Stomach (tissue), 9 donors: ENCODE measurements around the gene CYGB. TPM values are rescaled to one million over a fixed set of nuclear protein-coding genes. Genes with fewer than 3 reads are reported as not detected.

ENCODE experiments used
- DNase-seq, 2 donors: peaks; one replicate each; pipeline versions ENCODE4 v3.0.0 to v3.0.0-alpha.2; 2013 to 2019
- H3K27ac ChIP-seq, 5 donors: fragments of 200-600 bp in 4 of 5; sonication (generic) in 4 of 5; one replicate each; pipeline ENCODE4 v1.5.1; 2013 to 2019; ENCODE audit warnings: mild to moderate bottlenecking in 1 of 5, moderate library complexity in 1 of 5
- H3K27me3 ChIP-seq, 3 donors: fragments of 200-600 bp; sonication (generic); one replicate each; pipeline ENCODE4 v1.5.1; 2017 to 2019; ENCODE audit warnings: mixed run types in 1 of 3
- H3K36me3 ChIP-seq, 4 donors: fragments of 200-600 bp; sonication (generic); 1 replicate in 3 of 4; 2 replicates in 1 of 4; pipeline ENCODE4 v1.5.1; 2016 to 2019
- H3K4me1 ChIP-seq, 4 donors: fragments of 200-600 bp; sonication (generic); one replicate each; pipeline ENCODE4 v1.5.1; 2016 to 2019
- H3K4me3 ChIP-seq, 4 donors: fragments of 200-600 bp; sonication (generic) in 3 of 4; one replicate each; pipeline ENCODE4 v1.5.1; 2016 to 2019; ENCODE audit warnings: mild to moderate bottlenecking in 1 of 4
- H3K9me3 ChIP-seq, 4 donors: fragments of 200-600 bp; sonication (generic); one replicate each; pipeline ENCODE4 v1.5.1; 2016 to 2019
- EP300 ChIP-seq: sonication (generic); formaldehyde crosslinking; IDR thresholded peaks from one replicate; pipeline ENCODE4 v1.6.1; 2017; ENCODE audit warnings: antibody characterized with exemption
- POLR2A ChIP-seq, 4 donors: fragments of 450-650 bp; IDR thresholded peaks; one replicate each; pipeline ENCODE4 v1.6.1; 2016; ENCODE audit warnings: antibody characterized with exemption in 4 of 4, control low read depth in 2 of 4, mild to moderate bottlenecking in 1 of 4, moderate library complexity in 1 of 4
- POLR2AphosphoS5 ChIP-seq, 3 donors: sonication (generic); formaldehyde crosslinking; IDR thresholded peaks; one replicate each; pipeline ENCODE4 v1.6.1; 2016; ENCODE audit warnings: antibody characterized with exemption in 3 of 3
- WGBS, 5 donors: extraction: QIAGEN DNeasy Blood & Tissue Kit in 3 of 5; methylation state at CpG; one replicate each; pipeline versions ENCODE4 v1.1.5 to v1.1.7; 2013 to 2018; 5-methylcytosine and 5-hydroxymethylcytosine counted together
- intact Hi-C: fragments of 100-400 bp; cut with DNase I; formaldehyde crosslinking; loops from one replicate; pipeline ENCODE4 v1.15.1; 2023; ENCODE audit warnings: low total_unique reads
- polyA plus RNA-seq, 3 donors: library from polyadenylated mRNA; stranded (reverse); fragments of 200-250 nt; gene quantifications; one replicate each; pipeline ENCODE4 v1.2.3, GENCODE V29; 2013
- small RNA-seq, 4 donors: library from RNA; depleted of rRNA; stranded (forward); fragments of <200 nt; gene quantifications; one replicate each; pipeline ENCODE3, GENCODE V24; 2016
- total RNA-seq, 5 donors: library from RNA; depleted of rRNA; stranded (reverse); fragments of >200 nt; gene quantifications; one replicate each; pipeline versions ENCODE4 v1.1.0 to v1.2.3, GENCODE V29; 2014 to 2016
- TF ChIP-seq, protein P1 (sequence below), 7 experiments: fragments of 450-650 bp in 4 of 7; fragments of 200-600 bp in 3 of 7; sonication (generic) in 3 of 7; IDR thresholded peaks; one replicate each; pipeline ENCODE4 v1.5.1; 2016 to 2019; ENCODE audit warnings: antibody characterized with exemption in 7 of 7, control low read depth in 2 of 7, mild to moderate bottlenecking in 1 of 7
- donor health status: healthy with polysubstance abuse.
- donor health status: Bipolar disorder and iron deficiency.
- donor health status: healthy.

The CYGB gene
- total and polyA plus RNA-seq, 8 donors: 6.8 to 101 (median 35.9) TPM; not detected in 1

DNA sequence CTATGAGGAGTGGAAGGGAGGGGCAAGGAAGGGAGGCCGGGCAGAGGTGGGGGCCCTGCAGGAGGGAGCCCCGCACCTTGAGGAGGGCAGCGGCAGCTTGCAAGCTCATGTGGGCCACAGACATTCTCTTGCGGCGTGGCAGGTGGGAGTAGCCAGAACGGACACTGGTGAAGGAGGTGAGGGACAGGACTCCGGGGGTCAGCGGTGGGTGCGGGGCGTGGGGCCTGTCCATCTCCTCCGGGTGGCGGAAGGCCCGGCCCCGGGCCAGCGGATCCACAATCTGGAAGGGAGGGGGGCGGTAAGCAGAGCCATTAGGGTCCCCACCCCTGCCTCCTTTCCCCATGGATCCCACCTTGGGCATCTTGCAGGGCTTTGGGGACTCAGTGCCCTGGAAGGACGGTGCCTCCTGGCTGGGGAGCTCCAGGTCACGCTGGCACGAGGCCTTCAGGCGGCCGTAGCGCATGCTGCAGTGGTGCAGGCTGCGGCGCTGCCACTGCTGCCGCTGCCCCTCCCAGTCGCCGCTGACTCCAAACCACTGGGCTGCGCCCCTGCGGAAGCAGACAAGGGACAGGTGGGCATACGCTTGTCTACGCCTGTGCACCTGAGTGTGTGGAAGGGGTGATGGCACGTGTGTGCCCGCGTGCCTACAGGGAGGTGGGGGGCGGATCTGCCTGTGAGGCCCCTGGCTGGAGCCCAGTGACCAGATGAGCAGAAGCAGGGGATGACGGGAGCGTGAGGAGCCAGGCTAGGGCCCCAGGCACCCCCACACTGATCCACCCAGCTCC, 58.6 kb downstream of the CYGB start:
- intact Hi-C loops: no loop called here
- TF ChIP-seq POLR2A (IDR thresholded peaks at IDR 0.05): no peak
- Histone ChIP-seq H3K9me3 (no peaks in the 10 kb centered on the region), H3K36me3 (peaks cover under 1 to 56% (median 47%) of the 10 kb centered on the region in 4 donors), H3K4me1 (peaks cover 0 to 3% (median 0%) of the 10 kb centered on the region in 4 donors), H3K27me3 (no peaks in the 10 kb centered on the region), H3K27ac (no peak overlapping the region), H3K4me3 (no peak overlapping the region)
- 90 to 93% (median 92%) methylated on average over 32 to 37 of the region's 37 CpGs for WGBS, 5 donors
- DNase-seq: no peak

DNA sequence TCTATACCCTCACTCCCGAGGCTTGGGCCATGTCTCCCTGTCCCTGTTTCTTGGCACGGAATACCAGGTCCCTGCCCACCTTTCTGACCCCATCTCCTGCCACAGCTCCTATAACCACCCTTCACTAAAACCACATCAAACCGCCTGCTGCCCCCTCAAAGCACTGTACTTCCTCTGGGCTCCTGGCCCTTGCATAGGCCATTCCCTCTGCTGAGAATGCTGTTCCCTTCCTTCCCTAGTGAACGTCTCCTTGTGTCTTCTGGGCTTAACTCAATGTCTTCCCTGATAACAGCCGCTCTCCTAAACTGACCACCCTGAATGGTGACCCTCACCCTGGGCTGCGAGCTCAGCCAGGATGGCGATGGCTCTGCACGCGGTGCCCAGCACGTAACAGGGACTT, 59.4 kb downstream of the CYGB start:
- DNase-seq: no peak
- TF ChIP-seq POLR2AphosphoS5 (IDR thresholded peaks at IDR 0.05) (no peak), POLR2A (IDR thresholded peaks at IDR 0.05) (no peak), EP300 (no peak)
- TF ChIP-seq, protein P1, sequence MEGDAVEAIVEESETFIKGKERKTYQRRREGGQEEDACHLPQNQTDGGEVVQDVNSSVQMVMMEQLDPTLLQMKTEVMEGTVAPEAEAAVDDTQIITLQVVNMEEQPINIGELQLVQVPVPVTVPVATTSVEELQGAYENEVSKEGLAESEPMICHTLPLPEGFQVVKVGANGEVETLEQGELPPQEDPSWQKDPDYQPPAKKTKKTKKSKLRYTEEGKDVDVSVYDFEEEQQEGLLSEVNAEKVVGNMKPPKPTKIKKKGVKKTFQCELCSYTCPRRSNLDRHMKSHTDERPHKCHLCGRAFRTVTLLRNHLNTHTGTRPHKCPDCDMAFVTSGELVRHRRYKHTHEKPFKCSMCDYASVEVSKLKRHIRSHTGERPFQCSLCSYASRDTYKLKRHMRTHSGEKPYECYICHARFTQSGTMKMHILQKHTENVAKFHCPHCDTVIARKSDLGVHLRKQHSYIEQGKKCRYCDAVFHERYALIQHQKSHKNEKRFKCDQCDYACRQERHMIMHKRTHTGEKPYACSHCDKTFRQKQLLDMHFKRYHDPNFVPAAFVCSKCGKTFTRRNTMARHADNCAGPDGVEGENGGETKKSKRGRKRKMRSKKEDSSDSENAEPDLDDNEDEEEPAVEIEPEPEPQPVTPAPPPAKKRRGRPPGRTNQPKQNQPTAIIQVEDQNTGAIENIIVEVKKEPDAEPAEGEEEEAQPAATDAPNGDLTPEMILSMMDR (IDR thresholded peaks at IDR 0.05): no peak
- intact Hi-C loops: no loop called here
- Histone ChIP-seq H3K36me3 (peaks cover 5 to 64% (median 55%) of the 10 kb centered on the region in 4 donors), H3K27me3 (no peaks in the 10 kb centered on the region), H3K4me3 (no peak overlapping the region), H3K27ac (no peak overlapping the region), H3K9me3 (no peaks in the 10 kb centered on the region), H3K4me1 (no peaks in the 10 kb centered on the region)
- 88 to 98% (median 93%) methylated on average over 10 of the region's 10 CpGs for WGBS, 5 donors

DNA sequence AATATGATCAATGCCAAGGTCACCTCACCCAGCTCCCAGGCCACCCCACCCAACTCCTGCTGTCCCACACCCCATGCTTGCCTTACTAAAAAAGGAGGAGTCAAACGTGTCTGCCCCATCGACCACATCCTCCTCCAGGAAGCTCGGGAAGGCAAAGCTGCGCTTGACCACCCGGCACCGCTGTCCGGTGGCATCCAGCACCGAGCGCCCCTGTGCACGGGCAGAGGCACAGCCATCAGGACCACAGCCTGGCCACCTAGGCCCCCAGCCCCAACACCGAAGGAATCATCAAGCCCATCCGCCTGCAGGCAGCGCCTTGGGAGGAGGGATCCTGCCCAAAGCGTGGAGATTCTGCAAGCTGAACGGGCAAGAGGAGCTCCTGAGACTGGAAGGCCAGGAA, 59.9 kb downstream of the CYGB start:
- TF ChIP-seq, protein P1 (IDR thresholded peaks at IDR 0.05): no peak
- TF ChIP-seq EP300: no peak
- TF ChIP-seq POLR2A (IDR thresholded peaks at IDR 0.05): no peak
- TF ChIP-seq POLR2AphosphoS5 (IDR thresholded peaks at IDR 0.05): no peak

More for the DNA sequence above, 59.9 kb downstream of the CYGB start:
- Histone ChIP-seq H3K4me3 (no peak overlapping the region), H3K36me3 (peaks cover 5 to 70% (median 61%) of the 10 kb centered on the region in 4 donors), H3K27me3 (no peaks in the 10 kb centered on the region), H3K27ac (no peak overlapping the region), H3K4me1 (no peaks in the 10 kb centered on the region), H3K9me3 (no peaks in the 10 kb centered on the region)
- no peak for DNase-seq
- intact Hi-C loops: no loop called here
- 86 to 92% (median 88%) methylated on average over 15 of the region's 15 CpGs for WGBS, 5 donors

Small RNAs within 50 kb of the gene (small RNA-seq; reads per million reads assigned to genes)
- gene SNORD1A: 0 reads per million in 4 donors
- gene SNORD1B: 389 to 1,102 (median 579) reads per million in 4 donors

Other genes with a start within 250 kb of the CYGB start
- 10 to 100 TPM in 1 of 5 donors, 1 to 10 TPM in 3, under 1 TPM in 1; 0.72 to 12.5 (median 2.3) TPM for gene QRICH2, start 229.4 kb downstream of the CYGB start, total RNA-seq
- gene QRICH2, start 229.4 kb downstream of the CYGB start, polyA plus RNA-seq: 1 to 10 TPM; 3.8 to 5.6 (median 4.0) TPM
- gene PRPSAP1, start 183.8 kb downstream of the CYGB start, total RNA-seq: 10 to 100 TPM; 29.1 to 49.0 (median 46.4) TPM
- gene PRPSAP1, start 183.8 kb downstream of the CYGB start, polyA plus RNA-seq: 10 to 100 TPM; 25.0 to 43.7 (median 25.3) TPM
- gene SPHK1, start 153.1 kb downstream of the CYGB start, total RNA-seq: 10 to 100 TPM in 1 of 5 donors, 1 to 10 TPM in 2, under 1 TPM in 1, not detected in 1; 0.45 to 13.9 (median 3.4) TPM
- 10 to 100 TPM in 1 of 3 donors, 1 to 10 TPM in 2; 5.8 to 10.6 (median 6.8) TPM for gene SPHK1, start 153.1 kb downstream of the CYGB start, polyA plus RNA-seq
- 10 to 100 TPM in 4 of 5 donors, 1 to 10 TPM in 1; 9.9 to 32.7 (median 17.9) TPM for gene UBE2O, start 84.6 kb downstream of the CYGB start, total RNA-seq
- 1 to 10 TPM; 4.6 to 7.2 (median 6.1) TPM for gene UBE2O, start 84.6 kb downstream of the CYGB start, polyA plus RNA-seq
- gene AANAT, start 70.1 kb downstream of the CYGB start, total RNA-seq: not detected
- under 1 TPM in 1 of 3 donors, not detected in 2; 0.44 TPM for gene AANAT, start 70.1 kb downstream of the CYGB start, polyA plus RNA-seq
- gene RHBDF2, start 36.3 kb downstream of the CYGB start, total RNA-seq: 100 to 1,000 TPM in 2 of 5 donors, 10 to 100 TPM in 3; 16.9 to 175 (median 43.8) TPM
- 10 to 100 TPM in 1 of 3 donors, 1 to 10 TPM in 2; 4.6 to 17.5 (median 9.2) TPM for gene RHBDF2, start 36.3 kb downstream of the CYGB start, polyA plus RNA-seq
- gene PRCD, start 2.3 kb upstream of the CYGB start, total RNA-seq: 1 to 10 TPM in 1 of 5 donors, under 1 TPM in 1, not detected in 3; 0.72 to 5.7 TPM
- 10 to 100 TPM in 1 of 3 donors, 1 to 10 TPM in 2; 3.6 to 12.2 (median 4.2) TPM for gene PRCD, start 2.3 kb upstream of the CYGB start, polyA plus RNA-seq
- 10 to 100 TPM in 2 of 5 donors, 1 to 10 TPM in 3; 1.2 to 17.8 (median 3.6) TPM for gene ST6GALNAC2, start 48.2 kb upstream of the CYGB start, total RNA-seq
- 10 to 100 TPM in 1 of 3 donors, 1 to 10 TPM in 2; 3.9 to 17.1 (median 5.5) TPM for gene ST6GALNAC2, start 48.2 kb upstream of the CYGB start, polyA plus RNA-seq
- 100 to 1,000 TPM in 2 of 5 donors, 10 to 100 TPM in 3; 41.1 to 257 (median 94.2) TPM for gene ST6GALNAC1, start 106.0 kb upstream of the CYGB start, total RNA-seq
- gene ST6GALNAC1, start 106.0 kb upstream of the CYGB start, polyA plus RNA-seq: 10 to 100 TPM; 28.0 to 72.8 (median 34.5) TPM
- 100 to 1,000 TPM in 2 of 5 donors, 10 to 100 TPM in 3; 41.4 to 209 (median 86.9) TPM for gene MXRA7, start 173.3 kb upstream of the CYGB start, total RNA-seq
- gene MXRA7, start 173.3 kb upstream of the CYGB start, polyA plus RNA-seq: 100 to 1,000 TPM in 1 of 3 donors, 10 to 100 TPM in 2; 44.5 to 102 (median 54.5) TPM
- gene JMJD6, start 188.9 kb upstream of the CYGB start, total RNA-seq: 10 to 100 TPM in 3 of 5 donors, 1 to 10 TPM in 2; 9.3 to 47.3 (median 16.5) TPM
- 10 to 100 TPM; 25.8 to 32.5 (median 28.5) TPM for gene JMJD6, start 188.9 kb upstream of the CYGB start, polyA plus RNA-seq
- 10 to 100 TPM in 4 of 5 donors, 1 to 10 TPM in 1; 1.2 to 72.1 (median 15.5) TPM for gene METTL23, start 189.1 kb upstream of the CYGB start, total RNA-seq
- gene METTL23, start 189.1 kb upstream of the CYGB start, polyA plus RNA-seq: 10 to 100 TPM; 35.4 to 42.0 (median 35.6) TPM
- 100 to 1,000 TPM; 166 to 340 (median 280) TPM for gene SRSF2, start 199.6 kb upstream of the CYGB start, total RNA-seq
- gene SRSF2, start 199.6 kb upstream of the CYGB start, polyA plus RNA-seq: 100 to 1,000 TPM in 2 of 3 donors, 10 to 100 TPM in 1; 96.4 to 166 (median 106) TPM
- gene MFSD11, start 200.4 kb upstream of the CYGB start, total RNA-seq: 10 to 100 TPM in 4 of 5 donors, 1 to 10 TPM in 1; 7.0 to 66.1 (median 46.8) TPM
- 10 to 100 TPM in 1 of 3 donors, 1 to 10 TPM in 2; 7.2 to 11.2 (median 9.3) TPM for gene MFSD11, start 200.4 kb upstream of the CYGB start, polyA plus RNA-seq